SK-N-SH treated with all-trans-retinoic acid at 6 μM for 48 hours (cell line): ENCODE measurements around the gene PCDHA2.
"Not testable (repeated sequence)": the region's sequence is repeated elsewhere in the genome, so short reads cannot be mapped to it uniquely, and the experiment has no call there.

Source experiments
- ATAC-seq: fragments of 200-7000 bp; cut with Tn5 transposase; 3 replicates; pipeline ENCODE4 v1.9.1; 2020; ENCODE audit warnings: mild to moderate bottlenecking, moderate library complexity
- BACH2 ChIP-seq: fragments of 250-450 bp; sonication (Bioruptor Pico); IDR thresholded peaks from 2 replicates; pipeline ENCODE4 v1.9.0; 2021; ENCODE audit warnings: mild to moderate bottlenecking, borderline replicate concordance
- CREB5 ChIP-seq: fragments of 250-450 bp; sonication (Bioruptor Pico); IDR thresholded peaks from 2 replicates; pipeline ENCODE4 v1.5.1; 2020; ENCODE audit warnings: low read depth, mild to moderate bottlenecking, moderate library complexity
- CSRNP3 ChIP-seq: fragments of 250-450 bp; sonication (Bioruptor Pico); IDR thresholded peaks from 2 replicates; pipeline ENCODE4 v1.5.1; 2021; ENCODE audit warnings: mild to moderate bottlenecking, moderate library complexity
- ESRRG ChIP-seq: fragments of 250-450 bp; sonication (Bioruptor Pico); IDR thresholded peaks from 2 replicates; pipeline ENCODE4 v1.6.1; 2021; ENCODE audit warnings: mild to moderate bottlenecking
- GLIS3 ChIP-seq: fragments of 250-450 bp; sonication (Bioruptor Pico); IDR thresholded peaks from 2 replicates; pipeline ENCODE4 v1.5.0; 2020; ENCODE audit warnings: mild to moderate bottlenecking, moderate library complexity
- OSR1 ChIP-seq: fragments of 250-450 bp; sonication (Bioruptor Pico); IDR thresholded peaks from 2 replicates; pipeline ENCODE4 v1.8.0; 2022; ENCODE audit warnings: moderate library complexity, mild to moderate bottlenecking, inconsistent platforms
- PATZ1 ChIP-seq: fragments of 250-450 bp; sonication (Bioruptor Pico); IDR thresholded peaks from 2 replicates; pipeline ENCODE4 v1.8.0; 2020; ENCODE audit warnings: mild to moderate bottlenecking, moderate library complexity, borderline replicate concordance
- POU6F1 ChIP-seq: fragments of 250-450 bp; sonication (Bioruptor Pico); IDR thresholded peaks from 2 replicates; pipeline ENCODE4 v1.8.0; 2021; ENCODE audit warnings: low read depth, mild to moderate bottlenecking, moderate library complexity, borderline replicate concordance
- PPARA ChIP-seq: fragments of 250-450 bp; sonication (Bioruptor Pico); IDR thresholded peaks from 2 replicates; pipeline ENCODE4 v1.5.0; 2020; ENCODE audit warnings: mild to moderate bottlenecking, borderline replicate concordance
- SNAI2 ChIP-seq: fragments of 250-450 bp; sonication (Bioruptor Pico); IDR thresholded peaks from 2 replicates; pipeline ENCODE4 v1.5.0; 2020; ENCODE audit warnings: mild to moderate bottlenecking, moderate library complexity
- TCF4 ChIP-seq: fragments of 250-450 bp; sonication (Bioruptor Pico); IDR thresholded peaks from 2 replicates; pipeline ENCODE4 v1.8.0; 2021; ENCODE audit warnings: mild to moderate bottlenecking, moderate library complexity, borderline replicate concordance
- TOX ChIP-seq: fragments of 250-450 bp; sonication (Bioruptor Pico); IDR thresholded peaks from 2 replicates; pipeline ENCODE4 v1.8.0; 2021; ENCODE audit warnings: mild to moderate bottlenecking, moderate library complexity, borderline replicate concordance
- TSHZ2 ChIP-seq: fragments of 250-450 bp; sonication (Bioruptor Pico); IDR thresholded peaks from 2 replicates; pipeline ENCODE4 v1.5.0; 2020; ENCODE audit warnings: mild to moderate bottlenecking, moderate library complexity
- ZFP30 ChIP-seq: fragments of 450-650 bp; formaldehyde crosslinking; IDR thresholded peaks from 2 replicates; pipeline ENCODE4 v1.5.0; 2022; ENCODE audit warnings: mild to moderate bottlenecking, moderate library complexity
- ZNF70 ChIP-seq: fragments of 450-650 bp; formaldehyde crosslinking; IDR thresholded peaks from 2 replicates; pipeline ENCODE4 v1.5.0; 2020; ENCODE audit warnings: mild to moderate bottlenecking, moderate library complexity
- ZNF8 ChIP-seq: fragments of 450-650 bp; formaldehyde crosslinking; IDR thresholded peaks from 2 replicates; pipeline ENCODE4 v1.5.0; 2020; ENCODE audit warnings: mild to moderate bottlenecking, moderate library complexity

Gene PCDHA2

GRCh38 chr5:140791089-140791488 is 3.6 kb upstream of the PCDHA2 start (continued):
- TF ChIP-seq PATZ1 (CRISPR knock-in tag) (no peak), BACH2 (no peak), TCF4 (CRISPR knock-in tag) (no peak), ESRRG (CRISPR knock-in tag) (no peak), CREB5 (no peak)

DNA sequence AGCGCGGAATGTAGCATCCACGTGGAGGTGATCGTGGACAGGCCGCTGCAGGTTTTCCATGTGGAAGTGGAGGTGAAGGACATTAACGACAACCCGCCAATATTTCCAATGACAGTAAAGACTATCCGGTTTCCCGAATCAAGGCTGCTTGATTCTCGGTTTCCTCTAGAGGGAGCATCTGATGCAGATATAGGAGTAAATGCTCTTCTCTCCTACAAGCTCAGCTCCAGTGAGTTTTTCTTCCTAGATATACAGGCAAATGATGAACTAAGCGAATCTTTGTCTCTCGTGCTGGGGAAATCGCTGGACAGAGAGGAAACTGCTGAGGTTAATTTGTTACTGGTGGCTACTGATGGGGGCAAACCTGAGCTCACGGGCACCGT is 598 bp downstream of the PCDHA2 start:
- no peak for TF ChIP-seq ZFP30 (CRISPR knock-in tag)
- no peak for ATAC-seq

- not testable (repeated sequence) for ATAC-seq
These were observed 1.5 kb downstream of the PCDHA2 start for GRCh38 chr5:140796072-140796717.

DNA sequence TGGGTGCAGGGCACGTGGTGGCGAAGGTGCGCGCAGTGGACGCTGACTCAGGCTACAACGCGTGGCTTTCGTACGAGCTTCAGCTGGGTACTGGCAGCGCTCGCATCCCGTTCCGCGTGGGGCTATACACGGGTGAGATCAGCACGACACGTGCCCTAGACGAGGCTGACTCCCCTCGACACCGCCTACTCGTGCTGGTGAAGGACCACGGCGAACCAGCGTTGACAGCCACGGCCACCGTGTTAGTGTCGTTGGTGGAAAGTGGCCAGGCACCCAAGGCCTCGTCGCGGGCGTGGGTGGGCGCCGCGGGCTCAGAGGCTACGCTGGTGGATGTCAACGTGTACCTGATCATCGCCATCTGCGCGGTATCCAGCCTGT is 2.1 kb downstream of the PCDHA2 start:
- TF ChIP-seq TSHZ2 (CRISPR knock-in tag) (no peak), OSR1 (CRISPR knock-in tag) (no peak), BACH2 (no peak), ZNF70 (CRISPR knock-in tag) (no peak), TOX (CRISPR knock-in tag) (no peak), PPARA (CRISPR knock-in tag) (no peak), TCF4 (CRISPR knock-in tag) (no peak), POU6F1 (no peak), CSRNP3 (CRISPR knock-in tag) (no peak), ESRRG (CRISPR knock-in tag) (no peak), GLIS3 (CRISPR knock-in tag) (no peak), CREB5 (no peak), ZNF8 (CRISPR knock-in tag) (no peak), SNAI2 (CRISPR knock-in tag) (no peak)
- ATAC-seq: no peak
